Stimulated activated naive B cell treated with anti-CD40 and anti-IgM and Interleukin-4, amounts not matched to agents 10 μg/mL and 1 μg/mL and 100 μg/mL, for 72 hours (primary cell): Measurements from ENCODE around the gene NUP205.
A peak's percentile ranks its signal among the peaks of the same experiment; 100 is the strongest.

Experiments
- ATAC-seq, 2 donors: fragments of 150-1000 bp; cut with Tn5 transposase; replicated peaks; 2 replicates each; pipeline ENCODE4 v1.10.0; 2021; ENCODE audit warnings: moderate library complexity in 1 of 2
- DNase-seq: peaks from one replicate; pipeline ENCODE4 v3.0.0; 2021
- H3K27ac Mint-ChIP-seq: one replicate; pipeline ENCODE4 v1.8.0; 2022; ENCODE audit warnings: mild to moderate bottlenecking, mixed read lengths
- H3K27me3 Mint-ChIP-seq, 2 donors: one replicate each; pipeline ENCODE4 v1.8.0; 2022; ENCODE audit warnings: mixed read lengths in 2 of 2
- H3K36me3 Mint-ChIP-seq, 2 donors: one replicate each; pipeline ENCODE4 v1.8.0; 2022; ENCODE audit warnings: mixed read lengths in 2 of 2, mild to moderate bottlenecking in 1 of 2
- H3K4me1 Mint-ChIP-seq, 2 donors: one replicate each; pipeline ENCODE4 v1.8.0; 2022; ENCODE audit warnings: mixed read lengths in 2 of 2, mild to moderate bottlenecking in 1 of 2
- H3K4me3 Mint-ChIP-seq, 2 donors: one replicate each; pipeline ENCODE4 v1.8.0; 2022; ENCODE audit warnings: mild to moderate bottlenecking in 2 of 2, mixed read lengths in 2 of 2, moderate library complexity in 1 of 2
- H3K9me3 Mint-ChIP-seq, 2 donors: one replicate each; pipeline ENCODE4 v1.8.0; 2022; ENCODE audit warnings: mixed read lengths in 2 of 2, mild to moderate bottlenecking in 1 of 2

The NUP205 gene

DNA sequence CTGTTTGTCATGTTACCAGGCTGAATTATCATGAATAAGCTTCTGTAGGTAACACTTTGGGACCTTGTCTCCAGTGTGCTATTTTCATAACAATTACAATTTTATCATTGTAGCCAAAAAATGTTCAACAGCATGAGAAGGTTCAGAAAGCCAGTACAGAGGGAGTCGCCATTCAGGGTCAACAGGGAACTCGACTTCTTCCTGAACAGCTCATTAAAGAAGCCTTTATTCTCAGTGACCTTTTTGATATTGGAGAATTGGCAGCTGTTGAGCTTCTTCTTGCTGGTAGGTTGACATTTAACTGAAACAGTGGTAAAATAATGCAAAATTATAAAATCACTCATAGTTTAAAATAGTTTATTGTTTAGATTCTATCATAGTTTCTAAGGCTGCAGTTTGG, 15.8 kb downstream of the NUP205 start:
- Mint-ChIP-seq H3K4me3 (no peak overlapping the region), H3K36me3 (peaks cover 26 to 47% of the 10 kb centered on the region in 2 donors), H3K4me1 (peaks cover 10 to 17% of the 10 kb centered on the region in 2 donors), H3K27ac (no peak overlapping the region), H3K9me3 (peaks cover 4 to 5% of the 10 kb centered on the region in 2 donors), H3K27me3 (no peaks in the 10 kb centered on the region)
- ATAC-seq (no peak), DNase-seq (no peak)

DNA sequence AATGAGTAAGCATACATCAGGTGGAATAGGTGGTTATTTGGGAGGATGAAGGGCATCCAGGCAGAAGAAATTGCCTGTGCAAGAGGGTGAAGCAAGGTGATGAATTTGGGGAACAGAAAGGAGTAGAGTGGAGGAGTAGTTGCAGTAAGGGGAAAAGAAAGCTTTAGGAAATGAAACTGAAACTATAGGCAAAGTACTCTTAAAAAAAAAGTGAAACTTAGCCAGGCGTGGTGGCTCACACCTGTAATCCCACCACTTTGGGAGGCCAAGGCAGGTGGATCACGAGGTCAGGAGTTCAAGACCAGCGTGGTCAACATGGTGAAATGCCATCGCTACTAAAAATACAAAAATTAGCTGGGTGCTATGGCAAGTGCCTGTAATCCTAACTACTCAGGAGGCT, 17.6 kb downstream of the NUP205 start:
- peak; percentile 64 to 75 for ATAC-seq
- H3K4me3 Mint-ChIP-seq: peak overlapping the region in 1 of 2 donors; percentile 26
- peaks cover 9 to 17% of the 10 kb centered on the region in 2 donors for H3K4me1 Mint-ChIP-seq
- H3K27me3 Mint-ChIP-seq: no peaks in the 10 kb centered on the region
- H3K27ac Mint-ChIP-seq: peak overlapping the region; percentile 63
- H3K36me3 Mint-ChIP-seq: peaks cover 25 to 45% of the 10 kb centered on the region in 2 donors
- peak; percentile 1 for DNase-seq
- H3K9me3 Mint-ChIP-seq: peaks cover 4 to 5% of the 10 kb centered on the region in 2 donors

DNA sequence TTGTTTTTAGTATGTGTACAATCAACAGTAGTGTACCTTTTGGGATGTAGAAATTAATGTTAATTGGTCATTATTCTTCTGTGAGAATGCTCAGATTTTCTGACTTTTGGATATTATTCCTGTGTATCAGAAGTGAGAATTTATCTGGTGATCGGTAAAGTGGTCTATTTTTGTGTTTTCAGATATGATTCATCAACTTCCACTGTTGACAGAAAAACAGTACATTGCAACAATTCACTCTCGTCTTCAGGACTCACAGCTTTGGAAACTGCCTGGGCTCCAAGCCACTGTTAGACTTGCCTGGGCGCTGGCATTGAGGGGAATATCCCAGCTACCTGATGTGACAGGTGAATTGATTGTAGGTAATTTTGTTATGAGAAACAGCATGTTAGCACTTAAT, 20.9 kb downstream of the NUP205 start:
- Mint-ChIP-seq H3K36me3 (peaks cover 27 to 34% of the 10 kb centered on the region in 2 donors), H3K4me1 (peaks cover 9 to 17% of the 10 kb centered on the region in 2 donors), H3K27ac (no peak overlapping the region), H3K27me3 (no peaks in the 10 kb centered on the region), H3K9me3 (peaks cover 4 to 5% of the 10 kb centered on the region in 2 donors), H3K4me3 (no peak overlapping the region)
- DNase-seq (no peak), ATAC-seq (no peak)

DNA sequence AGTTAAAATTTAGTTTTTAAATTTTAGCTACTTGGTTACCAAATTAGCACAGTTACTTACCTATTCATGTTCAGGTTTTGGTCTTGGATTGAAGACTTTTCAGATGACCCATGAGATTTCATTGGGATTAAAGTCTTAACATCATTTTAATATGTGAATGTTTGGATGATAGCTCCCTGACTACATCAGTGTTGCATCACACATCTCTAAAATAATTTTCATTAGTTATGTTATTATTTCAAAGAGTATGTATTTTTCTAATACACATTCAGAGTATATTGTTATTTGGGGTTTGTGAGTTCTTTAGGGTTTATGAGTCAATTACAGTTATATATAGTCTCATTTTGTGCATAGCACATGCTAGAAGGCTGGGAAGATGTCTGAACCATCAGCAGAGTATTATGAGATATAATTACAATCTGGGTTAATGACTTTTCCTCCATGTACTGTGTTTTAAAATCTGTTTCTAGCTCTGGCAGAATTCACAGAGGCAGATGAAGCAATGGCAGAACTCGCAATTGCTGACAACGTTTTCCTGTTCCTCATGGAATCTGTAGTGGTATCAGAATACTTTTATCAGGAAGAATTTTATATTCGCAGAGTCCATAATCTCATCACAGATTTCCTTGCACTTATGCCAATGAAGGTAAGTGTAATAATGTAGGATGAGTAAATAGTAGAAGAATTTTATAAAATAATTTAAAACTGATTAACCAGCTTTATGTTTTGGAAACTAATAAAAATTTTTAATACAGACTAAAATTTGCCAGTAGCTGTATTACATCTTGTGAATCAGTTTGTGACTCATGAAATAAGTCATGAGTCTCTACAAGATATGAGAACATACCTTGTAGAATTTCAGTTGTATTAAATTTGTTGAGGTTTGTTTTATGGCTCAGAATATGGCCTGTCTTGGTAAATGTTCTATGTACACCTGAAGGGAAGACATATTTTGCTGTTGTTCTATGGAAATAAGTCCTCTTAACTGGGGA, 26.9 kb downstream of the NUP205 start:
- no peaks in the 10 kb centered on the region for H3K27me3 Mint-ChIP-seq
- H3K27ac Mint-ChIP-seq: no peak overlapping the region
- DNase-seq (no peak), ATAC-seq (no peak)
- no peaks in the 10 kb centered on the region for H3K4me1 Mint-ChIP-seq
- H3K9me3 Mint-ChIP-seq: no peaks in the 10 kb centered on the region
- peaks cover 33 to 34% of the 10 kb centered on the region in 2 donors for H3K36me3 Mint-ChIP-seq
- H3K4me3 Mint-ChIP-seq: no peak overlapping the region

DNA sequence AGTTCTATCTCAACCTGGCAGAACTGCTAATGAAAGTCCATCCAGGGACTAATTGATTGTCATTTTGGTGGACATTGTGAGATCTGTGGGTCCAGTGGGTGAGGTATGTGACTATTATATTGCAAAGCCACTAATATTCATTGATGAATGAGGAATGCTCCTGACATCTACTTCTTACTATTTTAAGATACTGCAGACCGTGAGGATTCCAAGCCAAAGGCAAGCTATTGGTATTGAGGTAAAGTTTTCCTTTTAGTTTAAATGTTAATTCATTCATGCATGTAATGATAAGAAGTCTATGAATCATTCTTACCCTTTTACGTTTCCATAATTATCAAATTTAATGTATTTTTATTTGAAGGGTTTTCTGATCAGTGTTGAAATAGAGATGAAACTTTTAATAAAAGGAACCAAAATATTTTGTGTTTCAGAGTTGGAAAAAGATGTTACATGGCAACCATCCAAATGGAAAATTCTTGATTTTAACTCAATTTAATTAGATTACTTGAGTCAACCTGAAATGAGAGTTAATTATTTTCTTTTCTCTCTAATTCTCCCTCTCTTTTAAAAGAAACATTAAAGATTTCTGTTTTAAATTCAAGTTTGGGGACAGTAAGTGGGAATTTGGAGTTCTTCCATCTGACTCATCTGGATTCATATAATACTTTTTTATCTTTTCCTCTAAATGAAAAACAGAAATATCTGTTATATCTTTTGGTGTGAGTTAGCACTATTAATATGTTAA, 39.6 kb downstream of the NUP205 start:
- Mint-ChIP-seq H3K27me3 (no peaks in the 10 kb centered on the region), H3K4me1 (no peaks in the 10 kb centered on the region), H3K27ac (no peak overlapping the region), H3K36me3 (peaks cover 29 to 38% of the 10 kb centered on the region in 2 donors), H3K9me3 (no peaks in the 10 kb centered on the region), H3K4me3 (no peak overlapping the region)
- peak in 1 of 2 donors; percentile 14 for ATAC-seq
- no peak for DNase-seq

DNA sequence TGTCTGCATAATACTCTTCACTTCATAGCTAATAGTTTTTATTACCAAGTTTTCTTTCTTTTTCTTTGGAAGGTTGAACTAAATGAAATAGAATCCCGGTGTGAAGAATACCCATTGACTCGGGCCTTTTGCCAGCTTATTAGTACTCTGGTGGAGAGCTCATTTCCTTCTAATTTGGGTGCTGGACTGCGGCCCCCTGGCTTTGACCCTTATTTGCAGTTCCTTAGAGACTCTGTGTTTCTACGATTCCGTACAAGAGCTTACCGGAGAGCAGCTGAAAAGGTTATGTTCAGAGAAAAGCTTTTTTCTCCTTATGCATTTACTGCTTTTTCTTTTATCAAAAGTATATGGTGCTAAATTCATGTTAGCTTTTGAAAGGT, 40.2 kb downstream of the NUP205 start:
- Mint-ChIP-seq H3K36me3 (peaks cover 27 to 38% of the 10 kb centered on the region in 2 donors), H3K27me3 (no peaks in the 10 kb centered on the region), H3K27ac (no peak overlapping the region), H3K4me1 (no peaks in the 10 kb centered on the region), H3K9me3 (no peaks in the 10 kb centered on the region), H3K4me3 (no peak overlapping the region)
- DNase-seq (no peak), ATAC-seq (no peak)

DNA sequence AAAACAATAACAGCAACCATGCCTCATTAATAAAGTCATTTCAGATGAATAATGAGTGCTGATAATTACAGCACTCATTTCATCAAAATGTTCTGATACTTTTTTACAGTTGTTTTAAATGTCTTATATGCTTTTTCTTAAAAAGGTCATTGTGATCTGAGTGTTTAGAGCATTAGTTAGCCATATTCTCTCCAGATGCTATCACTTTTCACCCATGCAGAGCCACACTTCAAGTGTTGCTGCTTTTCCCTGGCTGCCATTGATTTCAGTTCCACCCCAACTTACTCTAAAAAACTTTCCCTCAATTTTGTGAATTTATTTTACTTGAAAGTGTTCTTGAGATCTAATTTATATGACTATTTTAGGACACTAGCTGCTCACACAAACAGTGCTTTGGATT, 41.8 kb downstream of the NUP205 start:
- peaks cover 35 to 48% of the 10 kb centered on the region in 2 donors for H3K36me3 Mint-ChIP-seq
- no peaks in the 10 kb centered on the region for H3K4me1 Mint-ChIP-seq
- no peak overlapping the region for H3K27ac Mint-ChIP-seq

DNA sequence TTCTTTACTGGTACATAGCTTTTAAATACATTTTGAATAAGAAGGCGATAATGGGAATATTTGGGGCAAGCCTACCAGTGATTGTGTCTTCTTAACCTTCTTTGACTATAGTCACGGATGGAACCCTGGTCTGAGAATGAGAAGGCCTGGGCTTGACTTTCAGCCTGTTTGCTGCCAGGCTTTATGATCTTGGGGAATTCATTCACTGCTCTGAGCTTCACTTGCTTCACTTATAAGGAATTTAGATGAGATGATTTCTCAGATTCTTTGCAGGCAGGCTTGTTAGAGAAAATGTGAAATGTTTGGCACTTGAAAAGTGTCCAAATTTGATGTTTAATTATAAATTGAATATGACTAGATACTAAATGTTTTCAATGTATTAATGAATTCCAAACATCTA, 42.5 kb downstream of the NUP205 start:
- H3K4me1 Mint-ChIP-seq: no peaks in the 10 kb centered on the region
- no peak for ATAC-seq
- DNase-seq: no peak
- no peaks in the 10 kb centered on the region for H3K27me3 Mint-ChIP-seq
- H3K4me3 Mint-ChIP-seq: no peak overlapping the region
- peaks cover 36 to 49% of the 10 kb centered on the region in 2 donors for H3K36me3 Mint-ChIP-seq
- no peaks in the 10 kb centered on the region for H3K9me3 Mint-ChIP-seq
- no peak overlapping the region for H3K27ac Mint-ChIP-seq

More for the DNA sequence above, 41.8 kb downstream of the NUP205 start:
- DNase-seq: no peak
- no peak for ATAC-seq
- Mint-ChIP-seq H3K9me3 (no peaks in the 10 kb centered on the region), H3K4me3 (no peak overlapping the region), H3K27me3 (no peaks in the 10 kb centered on the region)

DNA sequence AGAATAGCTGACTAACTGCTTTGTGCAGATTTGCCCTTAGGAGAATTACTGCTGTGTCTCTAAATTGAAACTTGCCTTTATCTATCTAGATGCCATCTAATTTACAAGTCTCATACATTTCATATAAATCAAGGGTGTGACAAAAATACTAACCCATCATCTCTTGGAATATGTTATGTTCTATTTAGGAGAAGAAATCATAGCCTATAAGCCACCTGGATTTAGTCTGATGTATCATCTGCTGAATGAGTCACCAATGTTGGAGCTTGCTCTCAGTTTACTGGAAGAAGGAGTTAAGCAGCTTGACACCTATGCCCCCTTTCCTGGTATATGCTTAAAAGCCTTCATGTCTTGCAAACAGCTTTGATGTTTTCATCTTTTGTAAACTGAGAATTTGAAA, 43.5 kb downstream of the NUP205 start:
- Mint-ChIP-seq H3K4me1 (no peaks in the 10 kb centered on the region), H3K4me3 (no peak overlapping the region), H3K27ac (no peak overlapping the region), H3K9me3 (no peaks in the 10 kb centered on the region), H3K36me3 (peaks cover 33 to 45% of the 10 kb centered on the region in 2 donors), H3K27me3 (no peaks in the 10 kb centered on the region)
- DNase-seq (no peak), ATAC-seq (no peak)

DNA sequence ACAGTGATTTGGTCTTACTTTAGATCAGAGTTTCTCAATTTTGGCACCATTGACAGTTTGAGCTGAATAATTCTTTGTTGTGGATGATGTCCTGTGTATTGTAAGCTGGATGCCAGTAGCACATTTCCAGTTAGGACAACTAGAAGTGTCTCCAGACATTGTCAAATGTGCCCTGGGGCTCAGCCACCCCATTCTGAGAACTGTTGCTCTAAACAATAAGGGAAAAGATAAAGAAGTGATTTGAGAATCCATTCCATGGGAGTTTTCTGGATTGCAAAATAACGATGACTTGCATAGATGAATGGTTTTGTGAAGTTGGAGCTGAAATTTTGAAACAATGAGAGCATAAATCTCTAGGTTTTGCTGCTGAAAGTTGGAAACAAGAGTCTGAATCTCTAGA, 44.6 kb downstream of the NUP205 start:
- ATAC-seq (no peak), DNase-seq (no peak)
- Mint-ChIP-seq H3K4me1 (no peaks in the 10 kb centered on the region), H3K27me3 (no peaks in the 10 kb centered on the region), H3K27ac (peak overlapping the region; percentile 14), H3K4me3 (no peak overlapping the region), H3K36me3 (peaks cover 39 to 51% of the 10 kb centered on the region in 2 donors), H3K9me3 (no peaks in the 10 kb centered on the region)

DNA sequence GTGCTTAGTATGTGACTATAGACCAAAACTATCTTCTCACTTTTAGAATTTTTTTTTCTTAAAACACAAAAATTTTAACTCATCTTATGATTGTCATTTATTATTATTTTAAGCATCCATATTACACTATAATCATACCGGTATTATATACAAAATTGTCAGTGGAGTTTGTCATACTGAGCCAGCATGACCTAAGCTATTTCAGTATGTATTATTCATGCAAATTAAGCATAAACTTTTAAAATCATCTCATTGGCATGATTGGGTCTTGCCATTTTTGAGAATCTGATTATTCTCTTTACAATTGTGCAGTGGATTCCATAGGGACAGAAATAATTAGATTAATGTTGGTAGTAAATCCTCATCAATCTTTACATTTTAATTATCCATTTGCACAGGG, 58.4 kb downstream of the NUP205 start:
- no peaks in the 10 kb centered on the region for H3K27me3 Mint-ChIP-seq
- ATAC-seq (no peak), DNase-seq (no peak)
- H3K4me1 Mint-ChIP-seq: no peaks in the 10 kb centered on the region
- no peak overlapping the region for H3K4me3 Mint-ChIP-seq
- no peaks in the 10 kb centered on the region for H3K9me3 Mint-ChIP-seq
- no peak overlapping the region for H3K27ac Mint-ChIP-seq
- H3K36me3 Mint-ChIP-seq: peaks cover 14 to 16% of the 10 kb centered on the region in 2 donors

DNA sequence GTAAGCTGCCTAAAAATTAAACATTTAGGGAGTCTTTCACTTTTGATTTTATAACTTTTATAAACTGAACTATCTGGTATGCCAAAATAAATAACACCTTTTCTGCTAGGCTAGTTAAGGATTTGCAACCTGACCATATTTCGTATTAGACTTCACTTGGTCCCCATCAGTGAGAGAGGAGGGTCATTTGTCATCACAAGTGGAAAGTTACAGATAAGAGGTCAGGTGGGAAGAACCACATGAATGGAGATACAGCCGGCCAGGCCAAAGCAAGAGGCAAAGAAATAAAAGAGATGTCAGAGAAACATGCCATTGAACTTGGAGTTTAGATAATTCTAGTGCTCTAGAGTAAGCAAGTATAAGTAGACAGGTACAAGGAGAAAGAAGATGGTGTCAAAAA, 60.1 kb downstream of the NUP205 start:
- Mint-ChIP-seq H3K4me3 (no peak overlapping the region), H3K9me3 (no peaks in the 10 kb centered on the region), H3K27me3 (no peaks in the 10 kb centered on the region), H3K27ac (no peak overlapping the region), H3K4me1 (no peaks in the 10 kb centered on the region), H3K36me3 (peaks cover 9 to 11% of the 10 kb centered on the region in 2 donors)
- DNase-seq (no peak), ATAC-seq (no peak)

DNA sequence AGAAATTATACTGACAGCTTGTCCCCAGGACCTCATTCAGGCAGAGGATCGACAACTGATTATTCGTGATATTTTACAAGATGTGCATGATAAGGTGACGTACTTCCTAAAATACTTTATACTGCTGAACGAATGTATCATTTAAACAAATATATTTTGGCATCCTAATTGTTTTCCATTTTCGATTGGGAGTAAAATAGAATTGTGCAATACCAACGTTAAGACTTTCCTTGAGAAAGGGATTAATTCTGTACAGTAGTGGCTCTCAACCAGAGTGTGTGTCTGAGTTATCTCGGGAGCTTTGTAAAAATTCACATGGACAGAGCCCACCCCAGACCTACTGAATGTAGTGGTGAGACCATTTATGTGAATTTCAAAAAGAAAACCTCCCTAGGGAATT, 60.8 kb downstream of the NUP205 start:
- Mint-ChIP-seq H3K9me3 (no peaks in the 10 kb centered on the region), H3K4me1 (no peaks in the 10 kb centered on the region), H3K27me3 (no peaks in the 10 kb centered on the region), H3K27ac (no peak overlapping the region), H3K4me3 (no peak overlapping the region), H3K36me3 (peaks cover 8 to 11% of the 10 kb centered on the region in 2 donors)
- no peak for ATAC-seq
- DNase-seq: no peak

DNA sequence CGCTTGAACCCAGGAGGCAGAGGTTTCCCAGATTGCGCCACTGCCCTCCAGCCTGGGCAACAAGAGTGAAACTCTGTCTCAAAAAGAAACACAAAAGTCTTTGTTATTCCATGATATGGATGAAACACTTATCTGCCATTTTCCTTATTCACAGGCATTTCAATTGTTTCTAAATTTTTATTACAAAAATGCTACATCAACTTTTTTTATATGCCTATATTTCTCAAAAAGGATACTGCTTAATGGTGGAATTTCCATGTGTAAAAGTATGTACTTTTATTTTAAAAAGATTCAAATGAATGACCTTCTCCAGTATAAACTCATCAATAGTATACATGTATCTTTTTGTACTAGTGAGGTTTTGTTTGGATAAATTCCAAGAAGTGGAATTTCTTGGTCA, 62.7 kb downstream of the NUP205 start:
- Mint-ChIP-seq H3K27ac (no peak overlapping the region), H3K4me1 (no peaks in the 10 kb centered on the region), H3K9me3 (no peaks in the 10 kb centered on the region), H3K27me3 (no peaks in the 10 kb centered on the region), H3K36me3 (peaks cover 13 to 16% of the 10 kb centered on the region in 2 donors), H3K4me3 (no peak overlapping the region)
- ATAC-seq: no peak
- no peak for DNase-seq
